Lower leg skin (tissue), 3 donors: ENCODE data around the gene HNRNPAB.

Experiments used
- CTCF ChIP-seq, 3 donors: fragments of 450-650 bp; IDR thresholded peaks; one replicate each; pipeline ENCODE4 v1.5.1; 2016; ENCODE audit warnings: antibody characterized with exemption in 3 of 3, mild to moderate bottlenecking in 3 of 3, moderate library complexity in 2 of 3
- POLR2A ChIP-seq, 2 donors: fragments of 450-650 bp; IDR thresholded peaks; one replicate each; pipeline ENCODE4 v1.6.1; 2016 to 2017; ENCODE audit warnings: antibody characterized with exemption in 2 of 2, mild to moderate bottlenecking in 1 of 2, moderate library complexity in 1 of 2

GRCh38 chr5:178155065-178155464 is 49.3 kb upstream of the HNRNPAB start:
- no peak for TF ChIP-seq CTCF (IDR thresholded peaks at IDR 0.05)
- TF ChIP-seq POLR2A (IDR thresholded peaks at IDR 0.05): no peak
